Left ventricle myocardium inferior (tissue), 1 donor: Measurements from ENCODE around the gene FILIP1. TPM values are rescaled to one million over a fixed set of nuclear protein-coding genes. Genes with fewer than 3 reads are reported as not detected.

Experiments
- DNase-seq: peaks from one replicate; pipeline ENCODE4 v3.0.0-alpha.2; 2020
- H3K27ac ChIP-seq: fragments of 200-600 bp; replicated peaks from 2 replicates; pipeline ENCODE4 v1.8.0; 2021
- H3K27me3 ChIP-seq: fragments of 200-600 bp; 2 replicates; pipeline ENCODE4 v1.8.0; 2021; ENCODE audit warnings: low read depth
- H3K36me3 ChIP-seq: fragments of 200-600 bp; 2 replicates; pipeline ENCODE4 v1.8.0; 2021
- H3K4me1 ChIP-seq: fragments of 200-600 bp; 2 replicates; pipeline ENCODE4 v1.8.0; 2021
- H3K4me3 ChIP-seq: fragments of 200-600 bp; 2 replicates; pipeline ENCODE4 v1.8.0; 2021; ENCODE audit warnings: mild to moderate bottlenecking, moderate library complexity
- H3K9me3 ChIP-seq: fragments of 200-600 bp; replicated peaks from 2 replicates; pipeline ENCODE4 v1.8.0; 2021
- CTCF ChIP-seq: fragments of 200-600 bp; IDR thresholded peaks from 2 replicates; pipeline ENCODE4 v1.8.0; 2021; ENCODE audit warnings: antibody characterized with exemption, mild to moderate bottlenecking, borderline replicate concordance
- intact Hi-C: fragments of 100-400 bp; cut with micrococcal nuclease; formaldehyde crosslinking; loops from one replicate; pipeline ENCODE4 v1.11.0; 2022
- long read RNA-seq: library from polyadenylated mRNA; unstranded; transcript quantifications from one replicate; pipeline ENCODE4 v2.0.0, GENCODE V29; 2021
- total RNA-seq: library from RNA; stranded (reverse); fragmentation: NEBNext Ultra II Directional; extraction: Animal tissue kit (Norgen Biotek cat#: 25700); gene quantifications from one replicate; pipeline ENCODE4 v1.2.1, GENCODE V29; 2021
- donor health status: DM: no; HTN: yes; CAD: no; lungs with severe emphysema.

FILIP1 gene
- 173 TPM for total RNA-seq
- long read RNA-seq, full-length matches to known transcripts: 11 of 144 reads
- long read RNA-seq, partial matches to known transcripts: 60 of 144 reads
- long read RNA-seq, other reads (novel, unspliced or antisense): 73 of 144 reads

- intact Hi-C loops: loop anchor here (10.0 kb wide), 1 partner anchor 69 kb away; no protein-coding TSS in a partner anchor
- Histone ChIP-seq H3K4me1 (peaks cover 72% of the 10 kb centered on the region), H3K27me3 (no peaks in the 10 kb centered on the region), H3K36me3 (no peaks in the 10 kb centered on the region), H3K4me3 (peak within 1 kb of the TSS; percentile 71), H3K27ac (peak within 1 kb of the TSS; percentile 93), H3K9me3 (no peaks in the 10 kb centered on the region)
- DNase-seq: peak; percentile 59
- no peak for TF ChIP-seq CTCF
These were observed at the start of gene FILIP1 for GRCh38 chr6:75493400-75494064. TSS of gene FILIP1 (minus strand) at chr6:75493800. CDS start at chr6:75414972, 78,828 bp downstream.

- H3K27me3 ChIP-seq: no peaks in the 10 kb centered on the region
- H3K9me3 ChIP-seq: no peaks in the 10 kb centered on the region
- no peak overlapping the region for H3K4me3 ChIP-seq
- TF ChIP-seq CTCF: no peak
- no peak for DNase-seq
- intact Hi-C loops: no loop called here
- H3K27ac ChIP-seq: no peak overlapping the region
- H3K36me3 ChIP-seq: no peaks in the 10 kb centered on the region
- no peaks in the 10 kb centered on the region for H3K4me1 ChIP-seq
These were observed 49.7 kb upstream of the FILIP1 start for GRCh38 chr6:75543311-75543710.

GRCh38 chr6:75539136-75539535, 45.5 kb upstream of the FILIP1 start:
- no peaks in the 10 kb centered on the region for H3K9me3 ChIP-seq
- H3K4me3 ChIP-seq: no peak overlapping the region
- TF ChIP-seq CTCF: no peak
- no peak overlapping the region for H3K27ac ChIP-seq
- intact Hi-C loops: no loop called here
- DNase-seq: no peak
- H3K4me1 ChIP-seq: no peaks in the 10 kb centered on the region
- H3K36me3 ChIP-seq: no peaks in the 10 kb centered on the region
- no peaks in the 10 kb centered on the region for H3K27me3 ChIP-seq

GRCh38 chr6:75532521-75532920, 38.9 kb upstream of the FILIP1 start:
- no peak overlapping the region for H3K4me3 ChIP-seq
- intact Hi-C loops: no loop called here
- H3K36me3 ChIP-seq: no peaks in the 10 kb centered on the region
- H3K27me3 ChIP-seq: no peaks in the 10 kb centered on the region
- no peak for TF ChIP-seq CTCF
- H3K27ac ChIP-seq: no peak overlapping the region
- H3K4me1 ChIP-seq: no peaks in the 10 kb centered on the region
- DNase-seq: no peak
- H3K9me3 ChIP-seq: no peaks in the 10 kb centered on the region

- intact Hi-C loops: no loop called here
- Histone ChIP-seq H3K4me3 (no peak overlapping the region), H3K4me1 (no peaks in the 10 kb centered on the region), H3K36me3 (no peaks in the 10 kb centered on the region), H3K9me3 (no peaks in the 10 kb centered on the region), H3K27ac (no peak overlapping the region), H3K27me3 (no peaks in the 10 kb centered on the region)
- no peak for TF ChIP-seq CTCF
- no peak for DNase-seq
These were observed 37.6 kb upstream of the FILIP1 start for GRCh38 chr6:75531174-75531573.
